ENCODE measurements around the gene PIK3CD. TPM values are rescaled to one million over a fixed set of nuclear protein-coding genes. Genes with fewer than 3 reads are reported as not detected.
A peak's percentile ranks its signal among the peaks of the same experiment; 100 is the strongest.

The PIK3CD gene
- total RNA-seq, 1 donor from 2014 or later: 1.8 TPM

DNA sequence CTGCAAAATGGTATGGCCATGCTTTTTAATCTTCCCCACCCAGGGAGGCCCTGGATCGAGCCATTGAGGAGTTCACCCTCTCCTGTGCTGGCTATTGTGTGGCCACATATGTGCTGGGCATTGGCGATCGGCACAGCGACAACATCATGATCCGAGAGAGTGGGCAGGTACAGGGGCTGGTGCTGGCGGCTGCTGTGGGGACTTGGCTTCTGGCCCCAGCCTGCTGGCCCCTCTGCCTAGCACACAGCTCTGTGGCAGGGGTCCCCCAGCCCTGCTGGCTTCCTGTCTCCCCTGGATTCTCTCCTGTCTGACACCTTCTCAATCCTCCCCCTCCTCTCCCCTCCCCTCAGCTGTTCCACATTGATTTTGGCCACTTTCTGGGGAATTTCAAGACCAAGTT lies 72.4 kb downstream of the PIK3CD start:
- TF ChIP-seq CTCF (conservative IDR thresholded peaks at IDR 0.05): no peak
- no peaks in the 10 kb centered on the region for H3K9me3 Mint-ChIP-seq
- no peak overlapping the region for H3K27ac Mint-ChIP-seq
- H3K4me3 Mint-ChIP-seq: no peak overlapping the region
- no peak for DNase-seq (ENCODE audit: extremely low spot score, unreplicated experiment)
- peaks cover 3% of the 10 kb centered on the region for H3K36me3 Mint-ChIP-seq
- no peaks in the 10 kb centered on the region for H3K4me1 Mint-ChIP-seq (ENCODE audit: unreplicated experiment)
- no peaks in the 10 kb centered on the region for H3K27me3 Mint-ChIP-seq

GRCh38 chr1:9724706-9725476 lies 73.4 kb downstream of the PIK3CD start:
- Mint-ChIP-seq H3K27ac (no peak overlapping the region), H3K9me3 (no peaks in the 10 kb centered on the region), H3K36me3 (peaks cover 4% of the 10 kb centered on the region), H3K27me3 (no peaks in the 10 kb centered on the region), H3K4me1 (ENCODE audit: unreplicated experiment) (no peaks in the 10 kb centered on the region), H3K4me3 (no peak overlapping the region)
- DNase-seq (ENCODE audit: extremely low spot score, unreplicated experiment): no peak
- peak; percentile 88 for TF ChIP-seq CTCF (conservative IDR thresholded peaks at IDR 0.05)

- Mint-ChIP-seq H3K27me3 (no peaks in the 10 kb centered on the region), H3K4me1 (ENCODE audit: unreplicated experiment) (no peaks in the 10 kb centered on the region), H3K9me3 (no peaks in the 10 kb centered on the region), H3K36me3 (peaks cover 9% of the 10 kb centered on the region), H3K4me3 (no peak overlapping the region), H3K27ac (no peak overlapping the region)
- no peak for DNase-seq (ENCODE audit: extremely low spot score, unreplicated experiment)
- TF ChIP-seq CTCF (conservative IDR thresholded peaks at IDR 0.05): no peak
These were observed 74.9 kb downstream of the PIK3CD start for GRCh38 chr1:9726406-9726805.

DNA sequence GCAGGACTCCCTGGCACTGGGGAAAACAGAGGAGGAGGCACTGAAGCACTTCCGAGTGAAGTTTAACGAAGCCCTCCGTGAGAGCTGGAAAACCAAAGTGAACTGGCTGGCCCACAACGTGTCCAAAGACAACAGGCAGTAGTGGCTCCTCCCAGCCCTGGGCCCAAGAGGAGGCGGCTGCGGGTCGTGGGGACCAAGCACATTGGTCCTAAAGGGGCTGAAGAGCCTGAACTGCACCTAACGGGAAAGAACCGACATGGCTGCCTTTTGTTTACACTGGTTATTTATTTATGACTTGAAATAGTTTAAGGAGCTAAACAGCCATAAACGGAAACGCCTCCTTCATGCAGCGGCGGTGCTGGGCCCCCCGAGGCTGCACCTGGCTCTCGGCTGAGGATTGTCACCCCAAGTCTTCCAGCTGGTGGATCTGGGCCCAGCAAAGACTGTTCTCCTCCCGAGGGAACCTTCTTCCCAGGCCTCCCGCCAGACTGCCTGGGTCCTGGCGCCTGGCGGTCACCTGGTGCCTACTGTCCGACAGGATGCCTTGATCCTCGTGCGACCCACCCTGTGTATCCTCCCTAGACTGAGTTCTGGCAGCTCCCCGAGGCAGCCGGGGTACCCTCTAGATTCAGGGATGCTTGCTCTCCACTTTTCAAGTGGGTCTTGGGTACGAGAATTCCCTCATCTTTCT lies 75.5 kb downstream of the PIK3CD start:
- no peak overlapping the region for H3K4me3 Mint-ChIP-seq
- H3K36me3 Mint-ChIP-seq: peaks cover 15% of the 10 kb centered on the region
- H3K9me3 Mint-ChIP-seq: no peaks in the 10 kb centered on the region
- H3K4me1 Mint-ChIP-seq (ENCODE audit: unreplicated experiment): no peaks in the 10 kb centered on the region
- H3K27ac Mint-ChIP-seq: no peak overlapping the region
- no peak for DNase-seq (ENCODE audit: extremely low spot score, unreplicated experiment)
- H3K27me3 Mint-ChIP-seq: no peaks in the 10 kb centered on the region
- no peak for TF ChIP-seq CTCF (conservative IDR thresholded peaks at IDR 0.05)

DNA sequence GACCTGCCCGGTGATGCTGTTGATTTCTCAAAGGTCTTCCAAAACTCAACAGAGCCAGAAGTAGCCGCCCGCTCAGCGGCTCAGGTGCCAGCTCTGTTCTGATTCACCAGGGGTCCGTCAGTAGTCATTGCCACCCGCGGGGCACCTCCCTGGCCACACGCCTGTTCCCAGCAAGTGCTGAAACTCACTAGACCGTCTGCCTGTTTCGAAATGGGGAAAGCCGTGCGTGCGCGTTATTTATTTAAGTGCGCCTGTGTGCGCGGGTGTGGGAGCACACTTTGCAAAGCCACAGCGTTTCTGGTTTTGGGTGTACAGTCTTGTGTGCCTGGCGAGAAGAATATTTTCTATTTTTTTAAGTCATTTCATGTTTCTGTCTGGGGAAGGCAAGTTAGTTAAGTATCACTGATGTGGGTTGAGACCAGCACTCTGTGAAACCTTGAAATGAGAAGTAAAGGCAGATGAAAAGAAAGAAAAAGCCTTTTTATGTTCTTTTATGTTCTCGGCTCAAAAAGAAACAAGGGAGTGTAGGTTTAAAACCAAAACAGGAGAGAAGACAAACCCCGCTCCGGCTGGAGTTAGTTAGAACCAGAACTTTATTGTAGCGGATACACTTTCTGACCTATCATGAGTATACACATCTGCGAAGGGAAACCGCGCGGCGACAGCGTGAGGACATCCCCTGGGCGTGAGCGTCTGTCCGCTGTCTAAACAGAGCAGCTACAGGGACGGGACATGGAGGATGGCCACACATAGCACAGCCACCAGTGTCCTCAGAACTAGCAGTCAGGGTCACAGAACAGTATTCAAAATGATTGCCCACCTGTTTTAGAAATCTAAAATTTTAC lies 77.1 kb downstream of the PIK3CD start:
- Mint-ChIP-seq H3K4me1 (ENCODE audit: unreplicated experiment) (no peaks in the 10 kb centered on the region), H3K36me3 (peaks cover 28% of the 10 kb centered on the region), H3K4me3 (no peak overlapping the region)

More for the DNA sequence above, 77.1 kb downstream of the PIK3CD start:
- no peak for TF ChIP-seq CTCF (conservative IDR thresholded peaks at IDR 0.05)
- H3K27ac Mint-ChIP-seq: no peak overlapping the region
- no peaks in the 10 kb centered on the region for H3K27me3 Mint-ChIP-seq
- H3K9me3 Mint-ChIP-seq: no peaks in the 10 kb centered on the region
- no peak for DNase-seq (ENCODE audit: extremely low spot score, unreplicated experiment)

Measured in type B pancreatic cell (in vitro differentiated cells).